Neutrophil (primary cell): ENCODE results near the gene TMEM212.

Experiments used
- H3K27ac ChIP-seq: fragments of 200-600 bp; sonication (generic); 2 replicates; pipeline ENCODE4 v1.5.1; 2016; ENCODE audit warnings: mild to moderate bottlenecking, moderate library complexity
- H3K27me3 ChIP-seq: fragments of 200-600 bp; sonication (generic); 2 replicates; pipeline ENCODE4 v1.6.0; 2016; ENCODE audit warnings: mild to moderate bottlenecking
- H3K36me3 ChIP-seq: fragments of 200-600 bp; sonication (generic); 2 replicates; pipeline ENCODE4 v1.5.1; 2017
- H3K4me1 ChIP-seq, 2 experiments: fragments of 200-600 bp in 1 of 2; sonication (generic) in 1 of 2; 1 replicate in 1 of 2; 2 replicates in 1 of 2; pipeline versions ENCODE4 v1.5.1 to v1.6.1; 2013 to 2016; ENCODE audit warnings: low read depth in 1 of 2, low read length in 1 of 2, mild to moderate bottlenecking in 1 of 2, moderate library complexity in 1 of 2; ENCODE audit not compliant: control insufficient read depth in 1 of 2, insufficient read depth in 1 of 2
- H3K4me3 ChIP-seq, 2 experiments: fragments of 200-600 bp in 1 of 2; sonication (generic) in 1 of 2; 1 replicate in 1 of 2; 2 replicates in 1 of 2; pipeline ENCODE4 v1.5.1; 2013 to 2016; ENCODE audit warnings: low read depth in 1 of 2, low read length in 1 of 2, mild to moderate bottlenecking in 1 of 2, moderate library complexity in 1 of 2
- H3K9me3 ChIP-seq: fragments of 200-600 bp; sonication (generic); 2 replicates; pipeline ENCODE4 v1.5.1; 2016
- TF ChIP-seq, protein P1 (sequence below): fragments of 200-600 bp; sonication (generic); IDR thresholded peaks from 2 replicates; pipeline ENCODE4 v1.5.1; 2016; ENCODE audit warnings: antibody characterized with exemption

TMEM212 gene

GRCh38 chr3:171806200-171807128 lies 36.7 kb upstream of the TMEM212 start:
- Histone ChIP-seq H3K36me3 (no peaks in the 10 kb centered on the region), H3K4me1 (peaks cover 68 to 87% of the 10 kb centered on the region in 2 experiments), H3K4me3 (no peak overlapping the region), H3K27me3 (no peaks in the 10 kb centered on the region), H3K9me3 (no peaks in the 10 kb centered on the region), H3K27ac (peak overlapping the region; percentile 68)
- TF ChIP-seq, protein P1, sequence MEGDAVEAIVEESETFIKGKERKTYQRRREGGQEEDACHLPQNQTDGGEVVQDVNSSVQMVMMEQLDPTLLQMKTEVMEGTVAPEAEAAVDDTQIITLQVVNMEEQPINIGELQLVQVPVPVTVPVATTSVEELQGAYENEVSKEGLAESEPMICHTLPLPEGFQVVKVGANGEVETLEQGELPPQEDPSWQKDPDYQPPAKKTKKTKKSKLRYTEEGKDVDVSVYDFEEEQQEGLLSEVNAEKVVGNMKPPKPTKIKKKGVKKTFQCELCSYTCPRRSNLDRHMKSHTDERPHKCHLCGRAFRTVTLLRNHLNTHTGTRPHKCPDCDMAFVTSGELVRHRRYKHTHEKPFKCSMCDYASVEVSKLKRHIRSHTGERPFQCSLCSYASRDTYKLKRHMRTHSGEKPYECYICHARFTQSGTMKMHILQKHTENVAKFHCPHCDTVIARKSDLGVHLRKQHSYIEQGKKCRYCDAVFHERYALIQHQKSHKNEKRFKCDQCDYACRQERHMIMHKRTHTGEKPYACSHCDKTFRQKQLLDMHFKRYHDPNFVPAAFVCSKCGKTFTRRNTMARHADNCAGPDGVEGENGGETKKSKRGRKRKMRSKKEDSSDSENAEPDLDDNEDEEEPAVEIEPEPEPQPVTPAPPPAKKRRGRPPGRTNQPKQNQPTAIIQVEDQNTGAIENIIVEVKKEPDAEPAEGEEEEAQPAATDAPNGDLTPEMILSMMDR, result no peak

DNA sequence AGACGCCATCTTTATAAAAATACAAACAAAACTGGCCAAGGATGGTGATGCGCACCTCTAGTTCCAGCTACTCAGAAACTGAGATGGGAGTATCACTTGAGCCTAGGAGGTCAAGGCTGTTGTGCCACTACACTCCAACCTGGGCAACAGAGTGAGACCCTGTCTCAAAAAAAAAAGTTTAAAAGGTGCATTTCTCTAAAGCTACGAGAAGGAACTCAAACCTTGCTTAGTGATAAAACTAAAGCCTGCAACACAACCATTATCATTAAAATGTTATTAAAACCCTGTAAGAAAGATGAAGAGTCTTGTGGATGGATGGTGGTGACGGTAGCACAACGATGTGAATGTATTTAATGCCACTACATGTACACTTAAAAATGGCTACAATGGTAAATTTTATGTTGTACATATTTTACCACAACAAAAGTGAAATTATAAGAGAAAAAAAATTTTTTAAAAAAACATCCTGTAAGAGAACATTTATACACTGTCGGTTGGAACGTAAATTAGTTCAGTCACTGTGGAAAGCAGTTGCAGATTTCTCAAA lies 35.9 kb upstream of the TMEM212 start:
- Histone ChIP-seq H3K4me3 (no peak overlapping the region), H3K4me1 (peaks cover 75 to 87% of the 10 kb centered on the region in 2 experiments), H3K9me3 (no peaks in the 10 kb centered on the region), H3K27me3 (no peaks in the 10 kb centered on the region), H3K36me3 (no peaks in the 10 kb centered on the region), H3K27ac (peak overlapping the region; percentile 68)
- TF ChIP-seq, protein P1, result no peak

DNA sequence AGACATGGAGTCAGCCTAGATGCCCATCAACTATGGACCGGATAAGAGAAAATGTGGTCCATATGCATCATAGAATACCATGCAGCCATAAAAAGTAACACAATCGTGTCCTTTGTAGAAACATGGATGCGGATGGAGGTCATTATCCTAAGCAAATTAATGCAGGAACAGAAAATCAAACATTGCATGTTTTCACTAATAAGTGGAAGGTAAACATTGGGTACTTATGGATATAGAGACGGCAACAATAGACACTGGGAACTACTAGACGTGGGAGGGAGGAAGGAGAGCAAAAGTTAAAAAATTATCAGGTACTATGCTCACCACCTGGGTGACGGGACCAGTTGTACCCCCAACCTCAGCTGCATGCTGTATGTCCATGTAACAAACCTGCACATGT lies 35.3 kb upstream of the TMEM212 start:
- no peak overlapping the region for H3K4me3 ChIP-seq
- no peaks in the 10 kb centered on the region for H3K9me3 ChIP-seq
- H3K4me1 ChIP-seq, result peaks cover 77 to 85% of the 10 kb centered on the region in 2 experiments
- H3K27ac ChIP-seq, result peak overlapping the region; percentile 68
- TF ChIP-seq, protein P1, result no peak
- no peaks in the 10 kb centered on the region for H3K27me3 ChIP-seq
- no peaks in the 10 kb centered on the region for H3K36me3 ChIP-seq

DNA sequence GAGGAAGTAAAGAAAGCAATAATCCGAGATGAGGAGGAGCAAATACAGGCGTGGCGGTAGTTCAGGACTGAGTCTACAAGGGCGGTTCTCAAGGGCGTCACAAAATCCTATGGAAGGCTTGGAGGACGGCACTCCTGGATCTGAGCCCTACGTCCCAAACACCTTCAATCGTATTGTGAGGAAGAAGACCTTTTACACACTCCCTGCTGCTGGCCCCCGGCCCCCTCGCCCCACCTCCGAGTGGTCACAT lies 33.6 kb upstream of the TMEM212 start:
- Histone ChIP-seq H3K36me3 (no peaks in the 10 kb centered on the region), H3K27me3 (no peaks in the 10 kb centered on the region), H3K9me3 (no peaks in the 10 kb centered on the region), H3K4me3 (peak overlapping the region; percentile 85 to 98), H3K4me1 (peaks cover 84 to 90% of the 10 kb centered on the region in 2 experiments), H3K27ac (peak overlapping the region; percentile 91)
- TF ChIP-seq, protein P1, result no peak

DNA sequence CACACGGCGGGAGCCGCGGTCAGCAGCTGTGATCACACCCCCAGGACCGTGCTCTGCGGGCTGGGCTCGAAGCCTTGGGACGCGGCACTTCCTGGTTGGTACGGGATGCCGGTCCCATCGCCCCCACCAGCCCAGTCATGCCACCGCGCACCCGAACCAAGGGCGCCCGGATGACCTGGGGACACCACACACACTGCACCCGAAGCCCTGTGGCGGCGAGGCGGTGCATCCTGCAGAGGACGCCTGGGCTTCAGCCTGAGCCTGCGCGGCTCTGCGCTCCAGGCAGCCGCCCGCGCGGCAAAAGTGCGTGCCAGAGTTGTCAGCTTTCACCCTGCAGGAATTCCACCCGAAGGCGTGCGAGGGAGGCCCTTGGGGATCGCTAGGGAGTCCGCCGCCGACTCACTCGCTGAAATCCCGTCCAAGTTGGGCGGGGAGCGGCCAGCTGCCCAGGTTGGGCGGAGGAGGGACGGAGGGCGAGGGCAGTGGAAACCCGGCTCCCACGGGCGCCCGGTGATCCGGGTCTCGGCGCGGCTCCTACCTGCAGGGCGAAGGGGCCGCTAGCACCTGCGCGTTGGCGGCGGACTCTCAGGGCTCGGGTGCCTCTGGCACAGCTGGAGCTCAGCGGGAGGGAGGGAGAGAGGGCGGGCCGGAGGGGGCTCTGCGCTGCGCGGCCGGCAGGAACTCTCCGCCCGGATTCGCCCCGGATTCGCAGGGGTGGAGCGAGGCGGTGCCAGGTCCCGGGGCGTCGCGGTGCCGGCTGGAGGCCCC lies 33.1 kb upstream of the TMEM212 start, which contains the start of gene PLD1:
PLD1 (minus strand) TSS at position 623 of the 768 bp plus-strand sequence. CDS start 72,432 bp downstream, outside the sequence.
- Histone ChIP-seq H3K4me3 (peak within 1 kb of the TSS; percentile 85 to 98), H3K36me3 (no peaks in the 10 kb centered on the region), H3K27ac (peak within 1 kb of the TSS; percentile 91), H3K4me1 (peaks cover 81 to 88% of the 10 kb centered on the region in 2 experiments), H3K27me3 (no peaks in the 10 kb centered on the region), H3K9me3 (no peaks in the 10 kb centered on the region)
- TF ChIP-seq, protein P1, result no peak
